Activated CD8-positive, alpha-beta T cell treated with anti-CD3 and anti-CD28 coated beads for 36 hours (primary cell): ENCODE data around the gene POLR2C. TPM values are rescaled to one million over a fixed set of nuclear protein-coding genes. Genes with fewer than 3 reads are reported as not detected.

Source experiments
- ATAC-seq: fragments of 200-7000 bp; cut with Tn5 transposase; one replicate; pipeline ENCODE4 v1.10.0; 2021; ENCODE audit warnings: mild to moderate bottlenecking, moderate library complexity
- CTCF ChIA-PET: fragments of 350-600 bp; sonication (Branson Sonifier 250); formaldehyde crosslinking; loops from one replicate; lab custom pipeline; 2021; ENCODE audit warnings: antibody characterized with exemption; lab: Charles Lee
- POLR2A ChIA-PET: fragments of 350-600 bp; sonication (Branson Sonifier 250); formaldehyde crosslinking; loops from one replicate; lab custom pipeline; 2021; ENCODE audit warnings: antibody characterized with exemption; lab: Charles Lee
- DNase-seq: peaks from one replicate; pipeline ENCODE4 v3.0.0-alpha.2; 2020
- H3K27ac Mint-ChIP-seq: one replicate; pipeline ENCODE4 v1.8.0; 2021; ENCODE audit warnings: mild to moderate bottlenecking, mixed read lengths
- H3K27me3 Mint-ChIP-seq: one replicate; pipeline ENCODE4 v1.8.0; 2021; ENCODE audit warnings: mixed read lengths
- H3K36me3 Mint-ChIP-seq: one replicate; pipeline ENCODE4 v1.8.0; 2021; ENCODE audit warnings: low read depth, mixed read lengths
- H3K4me1 Mint-ChIP-seq: one replicate; pipeline ENCODE4 v1.8.0; 2021; ENCODE audit warnings: low read depth, mixed read lengths
- H3K4me3 Mint-ChIP-seq: one replicate; pipeline ENCODE4 v1.8.0; 2021; ENCODE audit warnings: mild to moderate bottlenecking, moderate library complexity, mixed read lengths
- H3K9me3 Mint-ChIP-seq: one replicate; pipeline ENCODE4 v1.8.0; 2021; ENCODE audit warnings: mixed read lengths
- CTCF ChIP-seq: fragments of 200-600 bp; IDR thresholded peaks from one replicate; pipeline ENCODE4 v1.8.0; 2022; ENCODE audit warnings: antibody characterized with exemption, mild to moderate bottlenecking
- intact Hi-C: fragments of 100-400 bp; cut with micrococcal nuclease; formaldehyde crosslinking; loops from one replicate; pipeline ENCODE4 v1.10.0; 2022
- total RNA-seq, 2 experiments: library from RNA; stranded (reverse); gene quantifications; one replicate each; pipeline ENCODE4 v1.2.3, GENCODE V29; 2021

POLR2C gene
- total RNA-seq, 2 experiments from 2014 or later = 62.4 to 63.0 TPM

- POLR2A ChIA-PET = interaction anchor here (2.1 kb wide), 1 partner anchor 43 kb away, joined by 8 read pairs; the partner anchor contains the start of gene POLR2C
- no peak overlapping the region for H3K27ac Mint-ChIP-seq
- ATAC-seq = no peak
- H3K4me1 Mint-ChIP-seq = peaks cover 25% of the 10 kb centered on the region
- H3K9me3 Mint-ChIP-seq = no peaks in the 10 kb centered on the region
- no peak overlapping the region for H3K4me3 Mint-ChIP-seq
- CTCF ChIA-PET = interaction anchor here (0.6 to 10.9 kb wide), 31 partner anchors 7 to 338 kb away, joined by 3 to 258 read pairs (median 5); partner anchors contain the start of genes ARL2BP, CCL17, CIAPIN1 and COQ9
- H3K36me3 Mint-ChIP-seq = no peaks in the 10 kb centered on the region
- no peak for TF ChIP-seq CTCF
- intact Hi-C loops = loop anchor here (5.0 kb wide), 1 partner anchor 103 kb away; no protein-coding TSS in a partner anchor
- DNase-seq = no peak
- no peaks in the 10 kb centered on the region for H3K27me3 Mint-ChIP-seq
Measured at GRCh38 chr16:57419506-57419905, 43.0 kb upstream of the POLR2C start.

DNA sequence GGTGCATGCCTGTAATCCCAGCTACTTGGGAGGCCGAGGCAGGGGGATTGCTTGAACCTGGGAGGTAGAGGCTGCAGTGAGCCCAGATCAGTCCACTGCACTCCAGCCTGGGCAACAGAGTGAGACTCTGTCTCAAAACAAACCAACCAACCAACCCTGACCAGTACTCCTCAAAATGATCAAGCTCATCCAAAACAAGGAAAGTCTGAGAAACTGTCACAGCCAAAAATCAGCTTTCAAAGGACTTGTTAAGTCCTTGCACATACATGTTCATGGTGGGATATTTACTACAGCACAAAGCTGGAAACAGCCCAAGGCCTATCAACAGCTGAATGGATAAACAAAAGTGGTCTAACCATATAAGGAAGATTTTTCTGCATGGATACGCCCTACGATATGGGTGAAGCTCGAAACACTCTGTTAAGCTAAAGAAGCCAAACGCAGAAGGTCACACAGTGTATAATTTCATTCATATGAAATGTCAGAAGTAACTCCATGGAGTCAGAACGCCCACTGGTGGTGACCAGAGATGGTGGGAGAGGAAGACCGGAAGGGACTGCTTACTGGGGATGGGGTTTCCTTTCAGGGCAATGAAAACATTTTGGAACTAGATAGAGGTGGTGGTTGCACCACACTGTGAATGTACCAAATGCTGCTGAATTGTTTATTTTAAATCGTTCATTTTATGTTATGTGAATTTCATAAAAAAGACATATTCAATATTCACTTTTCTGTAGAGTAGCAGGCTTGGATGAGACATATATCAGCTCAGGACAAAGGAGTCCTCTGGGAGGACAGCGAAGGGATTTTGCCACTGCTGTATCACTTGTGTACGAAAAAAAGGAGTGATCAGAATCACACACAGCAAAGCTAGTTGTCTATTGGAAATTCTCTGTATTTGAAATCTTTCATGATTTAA lies 40.2 kb upstream of the POLR2C start:
- H3K4me3 Mint-ChIP-seq = no peak overlapping the region
- H3K36me3 Mint-ChIP-seq = peaks cover 2% of the 10 kb centered on the region
- ChIA-PET POLR2A (interaction anchor here (0.6 to 1.2 kb wide), 3 partner anchors 11 to 275 kb away, joined by 3 to 4 read pairs (median 3); no protein-coding TSS in a partner anchor), CTCF (interaction anchor here (0.7 to 8.2 kb wide), 6 partner anchors 9 to 604 kb away, joined by 3 to 81 read pairs (median 4); no protein-coding TSS in a partner anchor)
- no peaks in the 10 kb centered on the region for H3K27me3 Mint-ChIP-seq
- H3K9me3 Mint-ChIP-seq = no peaks in the 10 kb centered on the region
- no peak for ATAC-seq
- TF ChIP-seq CTCF = no peak
- H3K4me1 Mint-ChIP-seq = peaks cover 18% of the 10 kb centered on the region
- no peak overlapping the region for H3K27ac Mint-ChIP-seq
- no peak for DNase-seq
- intact Hi-C loops = no loop called here

DNA sequence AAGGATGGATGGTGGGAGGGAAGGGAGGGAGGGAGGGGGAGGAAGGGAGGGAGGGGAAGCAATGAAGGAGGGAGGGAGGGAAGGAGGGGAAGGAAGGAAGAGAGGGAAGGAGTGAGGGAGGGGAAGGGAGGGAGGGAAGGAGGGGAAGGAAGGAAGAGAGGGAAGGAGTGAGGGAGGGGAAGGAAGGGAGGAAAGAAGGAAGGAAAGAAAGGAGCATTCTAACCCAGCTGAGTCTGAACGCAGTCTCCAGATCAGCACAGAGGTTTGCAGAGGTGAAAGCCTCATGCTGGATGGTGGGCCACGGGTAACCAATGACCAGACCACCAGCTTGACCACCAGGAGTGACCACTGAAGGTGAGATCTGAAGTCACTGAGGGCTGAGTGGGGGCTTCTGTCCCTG lies 39.3 kb upstream of the POLR2C start:
- Mint-ChIP-seq H3K36me3 (peaks cover 9% of the 10 kb centered on the region), H3K4me1 (peaks cover 13% of the 10 kb centered on the region), H3K27me3 (no peaks in the 10 kb centered on the region), H3K4me3 (no peak overlapping the region), H3K9me3 (no peaks in the 10 kb centered on the region), H3K27ac (no peak overlapping the region)
- TF ChIP-seq CTCF = no peak
- DNase-seq = no peak
- ATAC-seq = no peak
- CTCF ChIA-PET = interaction anchor here (1.6 to 8.2 kb wide), 2 partner anchors 8 to 18 kb away, joined by 3 to 81 read pairs; no protein-coding TSS in a partner anchor
- intact Hi-C loops = no loop called here
- POLR2A ChIA-PET = interaction anchor here (0.6 to 1.2 kb wide), 2 partner anchors 10 to 276 kb away, joined by 3 read pairs; no protein-coding TSS in a partner anchor

- POLR2A ChIA-PET = interaction anchor here (1.5 kb wide), 1 partner anchor 17 kb away, joined by 5 read pairs; no protein-coding TSS in a partner anchor
- ATAC-seq (no peak), DNase-seq (no peak)
- H3K36me3 Mint-ChIP-seq = peaks cover 19% of the 10 kb centered on the region
- no peak overlapping the region for H3K27ac Mint-ChIP-seq
- H3K4me3 Mint-ChIP-seq = no peak overlapping the region
- intact Hi-C loops = no loop called here
- H3K27me3 Mint-ChIP-seq = no peaks in the 10 kb centered on the region
- CTCF ChIA-PET = interaction anchor here (0.5 to 3.0 kb wide), 4 partner anchors 7 to 124 kb away, joined by 3 to 16 read pairs (median 4); no protein-coding TSS in a partner anchor
- H3K9me3 Mint-ChIP-seq = no peaks in the 10 kb centered on the region
- no peak for TF ChIP-seq CTCF
- peaks cover 8% of the 10 kb centered on the region for H3K4me1 Mint-ChIP-seq
Measured at GRCh38 chr16:57424583-57424982, 37.9 kb upstream of the POLR2C start.
